ENCODE data around the gene RTN4.

DNA sequence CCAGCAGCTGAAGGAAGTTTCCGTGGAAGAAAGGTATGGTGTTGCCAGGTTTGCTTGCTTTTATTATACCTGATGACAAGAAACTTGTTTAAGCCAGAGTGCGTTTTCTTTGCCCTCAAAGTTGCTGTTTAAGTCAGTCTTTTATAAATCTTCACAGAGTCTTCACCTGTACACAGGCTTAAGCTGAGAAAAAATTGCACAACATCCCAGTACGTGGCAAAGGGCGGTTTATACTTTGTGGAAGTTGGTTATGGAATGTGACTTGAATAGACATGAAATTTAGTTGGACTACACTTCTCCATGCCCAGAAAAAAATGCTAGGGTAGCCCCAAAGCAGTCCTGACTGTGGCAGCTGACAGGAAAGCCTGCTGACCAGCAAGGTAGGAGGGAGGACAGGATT is 121.5 kb downstream of the RTN4 start:
- TF ChIP-seq, protein P1, sequence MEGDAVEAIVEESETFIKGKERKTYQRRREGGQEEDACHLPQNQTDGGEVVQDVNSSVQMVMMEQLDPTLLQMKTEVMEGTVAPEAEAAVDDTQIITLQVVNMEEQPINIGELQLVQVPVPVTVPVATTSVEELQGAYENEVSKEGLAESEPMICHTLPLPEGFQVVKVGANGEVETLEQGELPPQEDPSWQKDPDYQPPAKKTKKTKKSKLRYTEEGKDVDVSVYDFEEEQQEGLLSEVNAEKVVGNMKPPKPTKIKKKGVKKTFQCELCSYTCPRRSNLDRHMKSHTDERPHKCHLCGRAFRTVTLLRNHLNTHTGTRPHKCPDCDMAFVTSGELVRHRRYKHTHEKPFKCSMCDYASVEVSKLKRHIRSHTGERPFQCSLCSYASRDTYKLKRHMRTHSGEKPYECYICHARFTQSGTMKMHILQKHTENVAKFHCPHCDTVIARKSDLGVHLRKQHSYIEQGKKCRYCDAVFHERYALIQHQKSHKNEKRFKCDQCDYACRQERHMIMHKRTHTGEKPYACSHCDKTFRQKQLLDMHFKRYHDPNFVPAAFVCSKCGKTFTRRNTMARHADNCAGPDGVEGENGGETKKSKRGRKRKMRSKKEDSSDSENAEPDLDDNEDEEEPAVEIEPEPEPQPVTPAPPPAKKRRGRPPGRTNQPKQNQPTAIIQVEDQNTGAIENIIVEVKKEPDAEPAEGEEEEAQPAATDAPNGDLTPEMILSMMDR (IDR thresholded peaks at IDR 0.05; ENCODE audit: low read depth, low read length) = no peak
- no peak for TF ChIP-seq EZH2phosphoT487 (IDR thresholded peaks at IDR 0.05; ENCODE audit: low read depth)

Measured in OCI-LY3 (cell line).